ENCODE results near the gene WDR81.
"Not testable (repeated sequence)": the region's sequence is repeated elsewhere in the genome, so short reads cannot be mapped to it uniquely, and the experiment has no call there.

The WDR81 gene

DNA sequence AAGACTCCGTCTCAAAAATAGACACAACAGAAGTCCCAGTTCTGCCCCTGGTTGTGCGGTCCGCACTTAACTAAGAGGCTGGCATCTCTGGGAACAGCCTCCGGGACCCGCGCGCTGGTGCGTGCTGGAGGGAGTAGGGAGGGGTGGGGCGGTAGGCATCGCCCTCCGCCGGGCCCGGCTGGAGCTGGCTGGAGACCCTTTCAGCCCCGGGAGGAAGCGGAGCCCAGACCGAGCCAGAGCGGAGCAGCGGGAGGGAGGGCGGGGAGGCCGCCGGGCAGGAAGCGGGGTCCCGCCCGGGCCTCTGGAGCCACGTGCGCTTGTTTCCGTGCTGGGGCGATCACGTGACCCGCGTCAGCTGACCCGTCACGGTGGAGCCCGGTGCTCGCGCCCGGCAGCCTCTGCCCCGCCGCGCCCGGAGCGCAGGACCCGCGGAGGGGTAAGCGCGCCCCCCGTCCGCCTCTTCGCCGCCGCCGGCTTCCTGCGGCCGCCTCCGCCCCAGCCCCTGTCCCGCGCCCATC lies at the start of gene WDR81:
WDR81 (plus strand) TSS at position 354 of the 518 bp plus-strand sequence. CDS start 256 bp downstream, outside the sequence.
- peak; percentile 85 to 86 for ATAC-seq

DNA sequence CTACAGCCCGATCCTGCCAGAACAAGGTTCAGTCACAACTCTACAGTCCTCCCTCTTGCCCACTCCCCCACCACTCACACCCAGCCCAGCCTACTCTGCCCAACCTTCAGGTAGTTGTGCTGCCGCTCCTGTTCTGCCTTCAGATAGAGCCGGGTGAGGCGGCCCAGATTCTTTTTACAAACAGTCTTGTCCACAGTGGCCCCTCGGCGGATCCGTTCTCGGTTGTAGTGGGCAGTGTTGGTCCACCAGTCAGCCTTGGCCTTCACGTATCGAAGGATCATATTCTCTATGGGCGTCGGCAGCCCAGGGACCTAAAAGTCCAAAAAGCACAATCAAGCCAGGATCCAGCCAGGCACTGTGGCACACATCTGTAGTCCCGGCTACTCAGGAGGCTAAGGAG lies 48.1 kb upstream of the WDR81 start:
- no peak for ATAC-seq

DNA sequence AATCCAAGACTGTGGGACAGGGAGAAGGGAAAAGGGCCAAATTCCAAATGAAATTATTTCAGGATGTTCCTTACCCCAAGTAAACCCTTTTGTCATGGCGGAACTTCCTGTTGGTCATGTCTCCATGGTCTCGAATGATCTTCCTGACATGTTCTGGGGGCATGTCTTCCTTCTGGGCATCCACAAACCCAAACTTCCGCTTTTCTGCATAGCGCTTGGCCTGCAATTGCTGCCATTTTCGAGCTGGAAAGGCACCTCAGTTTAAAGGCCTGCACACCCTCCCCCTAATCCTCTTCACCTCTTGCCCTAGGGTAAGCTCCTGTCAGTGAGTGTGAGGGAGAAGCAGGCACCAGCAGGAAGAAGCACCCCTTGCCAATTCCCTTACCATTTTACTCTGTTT lies 41.0 kb upstream of the WDR81 start:
- no peak for ATAC-seq

DNA sequence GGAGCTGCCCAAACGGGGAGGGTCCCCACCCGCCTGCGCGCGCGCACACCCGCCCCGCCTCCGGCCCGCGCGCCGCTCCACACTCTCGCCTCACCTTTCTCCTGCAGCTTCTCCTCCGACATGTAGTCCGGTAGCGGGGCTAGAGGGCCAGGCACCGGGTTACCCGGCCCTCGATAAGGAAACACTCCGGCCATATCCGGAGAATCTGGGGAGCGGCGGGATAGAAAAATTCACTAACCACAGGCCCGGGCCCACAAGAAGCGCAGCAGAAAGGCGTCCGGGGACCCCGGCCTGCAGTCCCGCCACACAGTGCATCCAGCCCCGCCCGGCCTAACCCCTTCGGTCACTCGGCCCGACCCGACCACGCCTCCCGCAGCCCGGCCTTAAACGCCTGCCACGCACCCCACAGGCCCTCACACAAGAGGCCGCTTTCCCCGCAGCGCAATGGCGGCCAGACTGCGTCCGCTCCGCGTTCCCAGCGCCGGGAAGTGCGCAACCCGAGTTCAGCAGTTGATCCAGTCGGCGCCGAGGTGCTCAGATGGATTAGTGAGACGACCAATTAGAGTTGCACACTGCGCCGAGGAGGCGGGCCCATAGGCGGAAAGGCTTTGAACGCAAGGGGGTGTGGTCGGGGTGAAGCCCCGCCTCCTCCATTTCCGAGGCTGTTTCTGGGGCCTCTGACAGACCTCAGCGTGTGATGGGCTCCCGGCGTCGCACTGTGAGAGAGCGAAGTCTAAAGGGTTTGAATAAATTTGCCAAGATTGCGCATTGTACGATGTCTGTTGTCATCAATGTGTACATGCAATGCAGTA lies 39.9 kb upstream of the WDR81 start, which contains the start of gene PRPF8:
PRPF8 (minus strand) TSS at position 490 of the 812 bp plus-strand sequence; CDS start at position 194, 296 bp downstream.
- ATAC-seq = peak; percentile 99

- no peak for ATAC-seq
Observed at GRCh38 chr17:1686086-1686485, 38.4 kb upstream of the WDR81 start.

DNA sequence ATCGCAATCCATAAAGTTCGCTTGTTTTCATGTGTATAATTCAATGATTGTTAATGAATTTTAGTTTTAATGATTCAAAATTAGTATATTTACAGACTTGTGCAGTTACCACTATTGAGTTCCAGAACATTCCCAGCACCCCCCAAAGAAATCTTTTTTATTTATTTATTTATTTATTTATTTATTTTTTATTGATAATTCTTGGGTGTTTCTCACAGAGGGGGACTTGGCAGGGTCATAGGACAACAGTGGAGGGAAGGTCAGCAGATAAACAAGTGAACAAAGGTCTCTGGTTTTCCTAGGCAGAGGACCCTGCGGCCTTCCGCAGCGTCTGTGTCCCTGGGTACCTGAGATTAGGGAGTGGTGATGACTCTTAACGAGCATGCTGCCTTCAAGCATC lies 36.1 kb upstream of the WDR81 start:
- ATAC-seq = not testable (repeated sequence)

DNA sequence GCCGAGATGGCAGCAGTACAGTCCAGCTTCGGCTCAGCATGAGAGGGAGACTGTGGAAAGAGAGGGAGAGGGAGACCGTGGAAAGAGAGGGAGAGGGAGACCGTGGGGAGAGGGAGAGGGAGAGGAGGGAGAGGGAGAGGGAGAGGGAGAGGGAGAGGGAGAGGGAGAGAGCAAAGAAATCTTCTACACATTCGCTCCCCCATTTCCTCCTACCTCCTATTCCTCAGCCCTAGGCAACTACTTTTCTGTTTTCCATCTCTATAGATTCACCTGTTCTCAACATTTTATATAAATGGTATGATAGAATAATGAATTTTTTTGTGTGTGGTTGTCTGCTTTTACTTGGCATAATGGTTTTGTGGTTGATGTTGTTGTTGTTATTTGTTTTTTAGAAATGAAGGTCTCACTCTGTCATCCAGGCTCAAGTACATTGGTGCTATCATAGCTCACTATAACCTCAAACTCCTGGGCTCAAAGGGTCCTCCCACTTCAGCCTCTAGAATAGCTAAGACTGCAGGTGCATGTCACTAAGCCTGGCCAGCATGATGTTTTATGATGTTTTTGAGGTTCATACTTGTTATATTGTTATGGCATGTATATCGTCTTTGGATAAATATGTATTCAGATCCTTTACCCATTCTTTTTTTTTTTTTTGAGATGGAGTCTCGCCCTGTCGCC lies 33.8 kb upstream of the WDR81 start:
- ATAC-seq = no peak

- ATAC-seq = no peak
Observed at GRCh38 chr17:1693339-1693738, 31.2 kb upstream of the WDR81 start.

GRCh38 chr17:1695365-1695764 lies 29.1 kb upstream of the WDR81 start:
- peak in 1 of 2 donors; percentile 36 for ATAC-seq

DNA sequence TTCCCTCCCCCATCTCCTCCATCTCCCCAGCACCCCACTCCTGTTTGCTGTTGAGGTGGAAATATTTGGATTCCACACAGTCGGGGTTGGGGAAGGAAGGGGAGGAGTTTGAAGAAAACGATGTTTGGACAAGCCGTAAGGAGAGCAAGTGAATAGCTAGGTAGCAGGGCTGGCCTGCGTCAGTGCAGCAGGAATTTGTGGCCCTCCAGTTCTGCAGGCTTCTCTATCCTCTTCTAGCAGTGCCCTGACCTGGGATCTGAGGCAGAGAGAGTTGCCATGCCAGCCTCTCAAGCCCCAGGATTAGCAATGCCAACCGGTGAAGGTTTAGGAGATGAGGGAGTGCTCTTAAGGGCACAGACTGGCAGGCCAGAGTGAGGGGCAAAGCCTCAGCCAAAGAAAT lies 26.8 kb upstream of the WDR81 start:
- ATAC-seq = no peak

DNA sequence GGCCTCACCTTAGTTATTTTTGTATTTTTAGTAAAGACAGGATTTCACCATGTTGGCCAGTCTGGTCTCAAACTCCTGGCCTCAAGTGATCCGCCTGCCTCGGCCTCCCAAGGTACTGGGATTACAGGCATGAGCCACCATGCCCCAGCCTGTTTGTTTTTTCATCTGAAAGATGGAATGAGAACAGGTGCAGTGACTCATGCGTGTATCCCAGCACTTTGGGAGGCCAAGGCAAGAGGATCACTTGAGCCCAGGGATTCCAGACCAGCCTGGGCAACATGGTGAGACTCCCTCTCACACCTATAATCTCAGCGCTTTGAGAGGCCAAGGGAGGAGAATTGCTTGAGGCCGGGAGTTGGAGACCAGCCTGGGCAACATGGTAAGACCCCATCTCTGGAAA lies 24.6 kb upstream of the WDR81 start:
- ATAC-seq = not testable (repeated sequence)

GRCh38 chr17:1703063-1703462 lies 21.4 kb upstream of the WDR81 start:
- no peak for ATAC-seq

DNA sequence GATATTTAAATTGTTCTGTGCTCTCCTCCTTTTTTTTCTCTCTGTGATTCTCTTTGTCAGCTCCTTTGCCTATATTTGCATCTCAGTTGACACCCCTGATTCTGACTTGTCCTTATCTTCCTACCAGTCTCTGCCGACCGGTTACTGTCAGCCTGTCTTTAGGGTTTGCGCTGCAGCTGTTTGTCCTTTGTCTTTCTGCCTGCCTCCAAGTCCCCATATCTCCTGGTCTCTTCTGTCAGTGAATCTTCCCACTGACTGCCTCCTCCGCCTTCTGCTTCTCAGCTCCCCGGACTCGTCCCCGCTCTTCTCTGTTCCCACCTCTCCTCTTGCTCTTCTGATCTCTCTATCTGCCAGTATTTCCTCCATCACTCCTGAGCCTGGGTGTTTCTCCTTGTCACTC lies 19.5 kb upstream of the WDR81 start:
- no peak for ATAC-seq

DNA sequence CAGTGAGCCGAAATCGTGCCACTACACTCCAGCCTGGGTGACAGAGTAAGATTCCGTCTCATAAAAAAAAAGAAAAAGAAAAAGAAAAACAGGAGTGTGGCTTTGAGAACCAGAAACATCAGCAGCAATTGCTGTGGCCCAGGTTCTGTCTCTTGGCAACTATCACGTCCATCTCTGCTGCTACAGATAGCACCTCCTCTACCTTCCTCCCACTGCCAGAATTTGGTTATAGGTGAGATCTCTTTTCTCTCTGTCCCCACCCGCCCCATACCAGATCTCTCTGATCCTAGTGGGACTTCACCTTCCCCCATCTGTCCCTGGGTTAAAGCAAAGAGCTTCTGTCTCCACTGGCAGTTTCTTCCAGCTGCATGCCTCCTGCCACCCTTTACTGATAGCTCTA lies 17.4 kb upstream of the WDR81 start:
- ATAC-seq = no peak

GRCh38 chr17:1708791-1709346 lies 15.6 kb upstream of the WDR81 start:
- ATAC-seq = not testable (repeated sequence)

- no peak for ATAC-seq
Observed at GRCh38 chr17:1709403-1709951, 15.0 kb upstream of the WDR81 start.

DNA sequence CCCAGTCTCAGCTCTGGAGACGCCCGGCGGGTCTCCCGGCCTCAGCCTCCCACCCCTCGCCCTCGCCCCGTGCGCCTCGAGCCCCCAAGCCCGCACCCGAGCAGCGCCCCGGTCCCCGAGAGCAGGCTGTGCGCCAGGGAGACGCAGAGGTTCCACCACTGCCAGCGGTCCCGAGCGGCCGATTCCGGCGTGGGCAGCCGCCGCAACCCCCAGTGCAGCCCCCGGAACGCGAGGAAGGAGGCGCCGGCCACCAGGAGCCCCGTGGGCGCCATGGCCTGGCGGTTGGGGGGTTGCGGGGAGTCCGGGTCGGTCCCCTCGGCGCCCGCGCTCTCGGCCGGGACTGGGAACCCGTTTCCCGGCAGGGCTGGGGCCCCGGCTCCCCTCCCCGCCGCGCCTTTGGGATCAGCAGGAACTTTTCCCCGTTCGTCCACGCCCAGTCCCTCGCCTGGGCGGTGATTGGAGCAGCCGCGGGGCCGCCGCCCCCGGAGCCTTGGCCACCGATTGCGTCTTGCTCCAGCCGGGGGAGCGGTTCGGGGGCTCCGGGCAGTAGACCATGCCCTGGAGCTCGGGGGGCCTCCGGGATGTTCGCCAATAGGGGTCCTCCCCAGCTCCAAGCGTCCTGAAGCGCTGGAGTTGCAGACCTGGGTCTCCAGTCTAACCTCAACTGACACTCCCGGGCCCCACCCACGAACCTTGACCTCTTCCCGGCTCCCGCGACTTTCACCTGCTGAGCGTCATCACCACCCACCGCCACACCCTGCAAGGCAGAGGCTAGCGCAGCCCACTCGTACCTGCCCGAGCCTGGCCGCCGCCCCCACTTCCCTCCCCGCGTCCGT lies 14.3 kb upstream of the WDR81 start, which contains the start of gene TLCD2:
TLCD2 (minus strand) TSS at position 407 of the 836 bp plus-strand sequence; CDS start at position 272, 135 bp downstream.
- peak in 1 of 2 donors; percentile 30 for ATAC-seq

GRCh38 chr17:1710807-1711553 lies 13.5 kb upstream of the WDR81 start:
- no peak for ATAC-seq

DNA sequence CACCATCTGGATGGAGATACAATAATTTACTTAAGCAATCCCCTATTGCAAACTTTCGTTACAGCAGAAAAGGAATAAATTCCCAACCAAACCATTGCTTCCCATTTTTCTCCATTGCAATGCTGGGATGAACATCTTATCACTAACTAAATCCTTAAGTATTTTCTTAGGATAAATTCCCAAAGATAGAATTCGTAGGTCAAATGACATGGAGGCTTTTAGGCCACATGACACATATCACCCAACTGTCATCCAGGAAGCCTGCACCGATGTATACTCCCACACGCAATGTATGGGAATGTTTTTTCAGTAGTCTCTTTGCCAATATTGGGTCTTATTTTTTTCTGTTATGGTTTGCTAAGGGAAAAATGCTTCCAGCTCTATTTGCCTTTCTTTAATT lies 12.7 kb upstream of the WDR81 start:
- no peak for ATAC-seq

DNA sequence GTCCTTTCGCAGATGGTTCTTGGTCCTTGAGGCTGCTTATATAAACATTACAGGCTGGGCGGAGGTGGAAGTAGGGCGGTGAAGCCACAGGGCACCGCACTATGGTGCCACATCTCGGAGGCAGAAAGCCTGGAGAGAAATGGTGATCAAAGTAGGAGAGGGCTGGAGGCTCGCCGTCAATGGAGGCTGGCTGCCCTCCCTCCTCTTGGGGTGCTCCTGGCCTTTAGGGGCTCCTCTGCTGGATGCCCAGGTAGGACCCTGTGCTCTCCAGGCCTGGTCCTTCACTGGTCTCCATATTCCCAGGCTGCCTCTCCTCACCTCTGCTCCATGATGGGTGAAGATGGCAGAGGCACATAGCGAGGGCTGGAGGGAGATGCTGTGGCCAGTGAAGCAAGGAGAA lies 12.2 kb upstream of the WDR81 start:
- ATAC-seq = no peak

DNA sequence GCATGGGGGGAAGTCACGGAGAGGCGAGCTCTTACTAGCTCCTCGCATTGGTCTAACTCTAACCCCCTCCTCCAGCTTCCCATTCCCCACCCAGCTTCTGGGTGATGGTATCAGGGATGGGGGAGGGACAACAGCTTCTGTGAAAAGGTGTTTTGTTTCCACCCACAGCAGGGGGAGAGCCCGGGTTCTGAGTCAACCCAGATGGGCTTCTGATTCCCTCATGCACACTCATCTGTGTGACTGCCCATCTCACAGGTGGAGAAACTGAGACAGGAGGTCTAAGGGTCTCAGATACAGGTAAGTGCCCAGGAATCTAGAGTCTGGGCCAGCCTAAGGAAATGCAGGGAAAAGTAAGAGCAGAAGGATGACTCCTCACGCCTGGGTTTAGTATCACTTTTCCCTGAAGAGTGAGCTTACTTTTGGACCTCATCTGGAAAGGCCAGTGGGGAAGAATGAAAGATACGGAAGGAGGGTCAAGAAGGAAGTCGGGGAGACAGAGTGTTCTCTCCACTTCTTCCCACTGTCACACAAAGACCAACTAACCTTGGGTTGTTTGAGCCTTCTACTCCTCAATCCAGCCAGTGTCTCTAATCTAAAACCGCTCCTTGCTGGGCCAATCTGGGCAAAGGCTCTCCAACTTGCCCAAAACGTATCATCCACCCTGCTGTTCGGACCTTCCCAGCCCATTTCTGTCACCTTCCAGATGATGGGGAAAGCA lies 11.2 kb upstream of the WDR81 start:
- ATAC-seq = no peak
